Measurements from ENCODE around the gene SRP9.

Gene SRP9

DNA sequence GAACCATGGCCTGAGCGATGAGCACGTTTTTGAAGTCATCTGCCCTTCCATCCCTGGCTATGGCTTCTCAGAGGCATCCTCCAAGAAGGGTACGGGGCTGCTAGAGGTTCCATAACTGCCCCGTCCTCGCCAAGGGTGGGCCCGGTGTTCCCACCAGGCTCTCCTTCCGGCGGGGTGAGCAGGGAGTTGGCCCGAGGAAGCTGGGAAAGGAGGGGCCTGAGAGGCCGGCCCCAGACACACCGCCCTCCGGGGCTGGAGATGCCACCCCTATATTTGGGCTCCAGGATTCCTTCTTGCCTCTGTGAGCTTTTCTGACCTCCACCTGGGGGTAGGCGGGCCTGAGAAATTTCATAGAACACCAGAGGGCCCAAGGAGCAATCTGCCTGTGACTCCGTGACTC lies 61.2 kb downstream of the SRP9 start:
- no peak for ATAC-seq
- TF ChIP-seq OSR1 (CRISPR knock-in tag; IDR thresholded peaks at IDR 0.05) (no peak), TCF4 (CRISPR knock-in tag; IDR thresholded peaks at IDR 0.05; ENCODE audit: borderline replicate concordance) (no peak), TOX (CRISPR knock-in tag; IDR thresholded peaks at IDR 0.05; ENCODE audit: borderline replicate concordance) (no peak), PPARA (CRISPR knock-in tag; IDR thresholded peaks at IDR 0.05; ENCODE audit: borderline replicate concordance) (no peak), BACH2 (CRISPR knock-in tag; IDR thresholded peaks at IDR 0.05; ENCODE audit: borderline replicate concordance) (no peak), CSRNP3 (CRISPR knock-in tag; IDR thresholded peaks at IDR 0.05) (no peak), ZFP30 (CRISPR knock-in tag; IDR thresholded peaks at IDR 0.05) (no peak), CSDC2 (CRISPR knock-in tag; IDR thresholded peaks at IDR 0.05) (no peak), GLIS3 (CRISPR knock-in tag; IDR thresholded peaks at IDR 0.05) (no peak), ZC3H10 (CRISPR knock-in tag; IDR thresholded peaks at IDR 0.05) (no peak), ISL1 (CRISPR knock-in tag; IDR thresholded peaks at IDR 0.05) (no peak), RARB (CRISPR knock-in tag; IDR thresholded peaks at IDR 0.05) (no peak), ZNF70 (CRISPR knock-in tag; IDR thresholded peaks at IDR 0.05) (no peak), ARNTL (CRISPR knock-in tag; IDR thresholded peaks at IDR 0.05; ENCODE audit: borderline replicate concordance, low read depth) (no peak)
